ENCODE results near the gene MYH9.

MYH9 gene

GRCh38 chr22:36235585-36235984, 152.2 kb downstream of the MYH9 start:
- DNase-seq (ENCODE audit: low spot score), result no peak
- TF ChIP-seq CTCF (IDR thresholded peaks at IDR 0.05; ENCODE audit: borderline replicate concordance, control extremely low read depth, extremely low read depth, insufficient read depth, missing control alignments), result no peak
- in situ Hi-C loops (cut with MboI; ENCODE audit: low sequenced_read_pairs, unreplicated experiment), result no loop called here

- no peak for TF ChIP-seq CTCF (IDR thresholded peaks at IDR 0.05; ENCODE audit: borderline replicate concordance, control extremely low read depth, extremely low read depth, insufficient read depth, missing control alignments)
- in situ Hi-C loops (cut with MboI; ENCODE audit: low sequenced_read_pairs, unreplicated experiment), result no loop called here
- no peak for DNase-seq (ENCODE audit: low spot score)
Measured at GRCh38 chr22:36234919-36235318, 152.8 kb downstream of the MYH9 start.

- in situ Hi-C loops (cut with MboI; ENCODE audit: low sequenced_read_pairs, unreplicated experiment), result no loop called here
- no peak for DNase-seq (ENCODE audit: low spot score)
- TF ChIP-seq CTCF (IDR thresholded peaks at IDR 0.05; ENCODE audit: borderline replicate concordance, control extremely low read depth, extremely low read depth, insufficient read depth, missing control alignments), result no peak
Measured at GRCh38 chr22:36234213-36234612, 153.6 kb downstream of the MYH9 start.

- in situ Hi-C loops (cut with MboI; ENCODE audit: low sequenced_read_pairs, unreplicated experiment), result no loop called here
- no peak for DNase-seq (ENCODE audit: low spot score)
- TF ChIP-seq CTCF (IDR thresholded peaks at IDR 0.05; ENCODE audit: borderline replicate concordance, control extremely low read depth, extremely low read depth, insufficient read depth, missing control alignments), result no peak
Measured at GRCh38 chr22:36233796-36234195, 154.0 kb downstream of the MYH9 start.

- DNase-seq (ENCODE audit: low spot score), result no peak
- in situ Hi-C loops (cut with MboI; ENCODE audit: low sequenced_read_pairs, unreplicated experiment), result no loop called here
- TF ChIP-seq CTCF (IDR thresholded peaks at IDR 0.05; ENCODE audit: borderline replicate concordance, control extremely low read depth, extremely low read depth, insufficient read depth, missing control alignments), result no peak
Measured at GRCh38 chr22:36232715-36233401, 154.9 kb downstream of the MYH9 start.
